Ishikawa (cell line): Measurements from ENCODE around the gene ANTXR1.

ENCODE experiments used
- CEBPB ChIP-seq: IDR thresholded peaks from 2 replicates; pipeline ENCODE4 v1.6.1; 2012
- CREB1 ChIP-seq: IDR thresholded peaks from 2 replicates; pipeline ENCODE4 v1.6.1; 2012; ENCODE audit warnings: low read depth
- EGR1 ChIP-seq: IDR thresholded peaks from 2 replicates; pipeline ENCODE4 v1.6.1; 2012
- EP300 ChIP-seq: IDR thresholded peaks from 2 replicates; pipeline ENCODE4 v1.6.1; 2012; ENCODE audit warnings: borderline replicate concordance
- FOXM1 ChIP-seq: IDR thresholded peaks from 2 replicates; pipeline ENCODE4 v1.6.1; 2012; ENCODE audit warnings: low read depth, borderline replicate concordance
- NFIC ChIP-seq: IDR thresholded peaks from 2 replicates; pipeline ENCODE4 v1.6.1; 2012
- RAD21 ChIP-seq: IDR thresholded peaks from 2 replicates; pipeline ENCODE4 v1.6.1; 2012; ENCODE audit warnings: low read depth
- TAF1 ChIP-seq: IDR thresholded peaks from 2 replicates; pipeline ENCODE4 v1.6.1; 2012; ENCODE audit warnings: low read depth, mild to moderate bottlenecking
- TCF12 ChIP-seq: IDR thresholded peaks from 2 replicates; pipeline ENCODE4 v1.6.1; 2012; ENCODE audit warnings: low read depth
- TEAD4 ChIP-seq: IDR thresholded peaks from 2 replicates; pipeline ENCODE4 v1.6.1; 2012
- YY1 ChIP-seq: IDR thresholded peaks from 2 replicates; pipeline ENCODE4 v1.6.1; 2012; ENCODE audit warnings: low read depth
- ZBTB7A ChIP-seq: IDR thresholded peaks from 2 replicates; pipeline ENCODE4 v1.6.1; 2012; ENCODE audit warnings: low read depth
- TF ChIP-seq, protein P1 (sequence below): IDR thresholded peaks from 2 replicates; pipeline ENCODE4 v1.6.1; 2012
- TF ChIP-seq, protein P2 (sequence below): IDR thresholded peaks from 2 replicates; pipeline ENCODE4 v1.6.1; 2012; ENCODE audit warnings: low read depth, mild to moderate bottlenecking
- TF ChIP-seq, protein P3 (sequence below): IDR thresholded peaks from 2 replicates; pipeline ENCODE4 v1.6.1; 2012

The ANTXR1 gene

DNA sequence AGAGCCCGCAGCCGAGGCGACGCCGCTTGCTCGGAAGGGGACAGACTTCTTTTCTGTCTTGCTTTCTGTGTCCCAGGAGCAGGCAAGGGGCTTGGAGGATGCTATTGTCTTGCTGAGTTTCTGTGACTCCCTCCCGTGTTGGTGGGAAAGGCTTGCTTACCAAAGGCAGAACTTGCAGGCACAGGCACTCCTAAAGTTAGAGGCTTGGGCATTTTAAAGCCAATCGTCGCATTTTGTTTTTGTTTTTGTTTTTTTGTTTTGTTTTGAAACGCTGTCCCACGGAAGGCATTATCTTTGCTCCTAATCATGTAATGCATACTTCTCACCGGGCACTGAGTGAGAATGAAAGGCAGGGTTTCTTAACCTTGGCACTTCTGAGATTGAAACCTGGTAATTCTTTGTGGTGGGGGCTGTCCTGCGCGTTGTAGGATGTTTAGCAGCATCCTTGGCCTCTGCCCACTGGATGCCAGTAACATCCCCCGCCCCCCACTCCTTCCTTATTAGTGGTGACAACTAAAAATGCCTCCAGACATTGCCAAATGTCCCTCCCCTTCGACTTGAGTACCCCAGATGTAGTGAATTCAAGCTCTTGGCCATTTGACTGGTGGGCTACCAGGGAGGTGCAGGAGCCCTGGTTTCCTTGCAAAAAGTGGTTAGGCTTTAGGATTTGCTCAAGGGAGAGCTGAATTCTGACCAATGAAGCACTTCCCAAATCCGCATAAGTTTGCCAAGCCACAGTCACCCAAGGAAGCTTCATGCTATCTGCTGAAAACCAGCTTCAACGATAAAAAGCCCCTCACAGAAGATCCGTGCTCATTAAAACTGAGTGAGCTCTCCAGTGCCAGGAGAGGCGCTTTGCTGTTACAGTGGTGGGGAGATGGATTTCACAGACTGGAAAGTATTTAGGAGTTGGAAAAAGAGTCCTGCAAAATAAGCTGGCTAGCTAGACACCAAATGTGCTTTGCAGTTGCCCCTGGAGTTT is 1.2 kb downstream of the ANTXR1 start:
- no peak for TF ChIP-seq TAF1
- no peak for TF ChIP-seq CEBPB
- no peak for TF ChIP-seq ZBTB7A
- TF ChIP-seq RAD21 = no peak

- TF ChIP-seq, protein P1, sequence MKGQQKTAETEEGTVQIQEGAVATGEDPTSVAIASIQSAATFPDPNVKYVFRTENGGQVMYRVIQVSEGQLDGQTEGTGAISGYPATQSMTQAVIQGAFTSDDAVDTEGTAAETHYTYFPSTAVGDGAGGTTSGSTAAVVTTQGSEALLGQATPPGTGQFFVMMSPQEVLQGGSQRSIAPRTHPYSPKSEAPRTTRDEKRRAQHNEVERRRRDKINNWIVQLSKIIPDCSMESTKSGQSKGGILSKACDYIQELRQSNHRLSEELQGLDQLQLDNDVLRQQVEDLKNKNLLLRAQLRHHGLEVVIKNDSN = no peak
- TF ChIP-seq FOXM1 = no peak
- no peak for TF ChIP-seq CREB1
- TF ChIP-seq ZBTB7A = no peak
- TF ChIP-seq, protein P2, sequence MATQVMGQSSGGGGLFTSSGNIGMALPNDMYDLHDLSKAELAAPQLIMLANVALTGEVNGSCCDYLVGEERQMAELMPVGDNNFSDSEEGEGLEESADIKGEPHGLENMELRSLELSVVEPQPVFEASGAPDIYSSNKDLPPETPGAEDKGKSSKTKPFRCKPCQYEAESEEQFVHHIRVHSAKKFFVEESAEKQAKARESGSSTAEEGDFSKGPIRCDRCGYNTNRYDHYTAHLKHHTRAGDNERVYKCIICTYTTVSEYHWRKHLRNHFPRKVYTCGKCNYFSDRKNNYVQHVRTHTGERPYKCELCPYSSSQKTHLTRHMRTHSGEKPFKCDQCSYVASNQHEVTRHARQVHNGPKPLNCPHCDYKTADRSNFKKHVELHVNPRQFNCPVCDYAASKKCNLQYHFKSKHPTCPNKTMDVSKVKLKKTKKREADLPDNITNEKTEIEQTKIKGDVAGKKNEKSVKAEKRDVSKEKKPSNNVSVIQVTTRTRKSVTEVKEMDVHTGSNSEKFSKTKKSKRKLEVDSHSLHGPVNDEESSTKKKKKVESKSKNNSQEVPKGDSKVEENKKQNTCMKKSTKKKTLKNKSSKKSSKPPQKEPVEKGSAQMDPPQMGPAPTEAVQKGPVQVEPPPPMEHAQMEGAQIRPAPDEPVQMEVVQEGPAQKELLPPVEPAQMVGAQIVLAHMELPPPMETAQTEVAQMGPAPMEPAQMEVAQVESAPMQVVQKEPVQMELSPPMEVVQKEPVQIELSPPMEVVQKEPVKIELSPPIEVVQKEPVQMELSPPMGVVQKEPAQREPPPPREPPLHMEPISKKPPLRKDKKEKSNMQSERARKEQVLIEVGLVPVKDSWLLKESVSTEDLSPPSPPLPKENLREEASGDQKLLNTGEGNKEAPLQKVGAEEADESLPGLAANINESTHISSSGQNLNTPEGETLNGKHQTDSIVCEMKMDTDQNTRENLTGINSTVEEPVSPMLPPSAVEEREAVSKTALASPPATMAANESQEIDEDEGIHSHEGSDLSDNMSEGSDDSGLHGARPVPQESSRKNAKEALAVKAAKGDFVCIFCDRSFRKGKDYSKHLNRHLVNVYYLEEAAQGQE = no peak
- TF ChIP-seq YY1 = no peak
- no peak for TF ChIP-seq TEAD4
- no peak for TF ChIP-seq TAF1
Observed at GRCh38 chr2:69017080-69017479, 4.1 kb downstream of the ANTXR1 start.

GRCh38 chr2:69017835-69018234 is 4.9 kb downstream of the ANTXR1 start:
- no peak for TF ChIP-seq EP300
- TF ChIP-seq, protein P1 = no peak
- TF ChIP-seq TEAD4 = no peak
- TF ChIP-seq CEBPB = no peak
- TF ChIP-seq CREB1 = no peak
- TF ChIP-seq ZBTB7A = no peak
- TF ChIP-seq YY1 = no peak
- no peak for TF ChIP-seq TAF1
- TF ChIP-seq, protein P3, sequence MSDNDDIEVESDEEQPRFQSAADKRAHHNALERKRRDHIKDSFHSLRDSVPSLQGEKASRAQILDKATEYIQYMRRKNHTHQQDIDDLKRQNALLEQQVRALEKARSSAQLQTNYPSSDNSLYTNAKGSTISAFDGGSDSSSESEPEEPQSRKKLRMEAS = no peak
- no peak for TF ChIP-seq NFIC
- no peak for TF ChIP-seq TCF12
- TF ChIP-seq EGR1 = no peak

- TF ChIP-seq ZBTB7A = no peak
- no peak for TF ChIP-seq CEBPB
- TF ChIP-seq NFIC = no peak
- no peak for TF ChIP-seq TAF1
- TF ChIP-seq CREB1 = no peak
- TF ChIP-seq, protein P1 = no peak
- no peak for TF ChIP-seq TCF12
- TF ChIP-seq RAD21 = no peak
- TF ChIP-seq FOXM1 = no peak
- TF ChIP-seq, protein P3 = no peak
- TF ChIP-seq, protein P2 = no peak
- TF ChIP-seq YY1 = no peak
- no peak for TF ChIP-seq TEAD4
- TF ChIP-seq EGR1 = no peak
Observed at GRCh38 chr2:69018678-69019095, 5.7 kb downstream of the ANTXR1 start.
